HG03354 (cell line): ENCODE measurements around the gene GLT1D1.
A peak's percentile ranks its signal among the peaks of the same experiment; 100 is the strongest.

Source experiments
- ATAC-seq: cut with Tn5 transposase; IDR thresholded peaks from one replicate; pipeline ENCODE4 v1.9.1; 2021; ENCODE audit warnings: mild to moderate bottlenecking; ENCODE audit not compliant: unreplicated experiment, poor library complexity, severe bottlenecking

The GLT1D1 gene

DNA sequence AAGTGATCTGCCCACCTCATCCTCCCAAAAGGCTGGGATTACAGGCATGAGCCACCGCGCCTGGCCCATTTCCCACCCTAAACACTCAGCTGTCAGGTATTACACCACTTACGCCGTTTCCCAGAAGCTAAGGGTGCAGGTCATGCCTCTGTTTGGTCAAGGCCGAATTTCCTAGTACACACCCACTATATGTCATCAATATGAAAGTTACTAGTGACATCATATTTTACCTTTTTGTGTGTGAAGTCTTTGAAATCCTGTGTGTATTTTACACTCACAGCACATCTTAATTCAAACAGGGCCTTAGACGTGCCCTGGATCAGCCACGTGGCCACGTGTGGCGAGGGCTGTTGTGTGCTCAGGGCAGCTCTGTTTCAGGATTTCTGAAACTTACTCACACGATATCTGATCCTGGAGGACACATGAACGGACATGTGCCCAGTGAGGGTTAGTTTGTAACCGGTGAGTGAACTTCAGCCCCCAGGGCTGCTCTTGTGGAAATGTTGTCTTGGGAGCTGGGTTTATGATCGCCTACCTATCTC is 51.8 kb downstream of the GLT1D1 start:
- ATAC-seq = no peak

DNA sequence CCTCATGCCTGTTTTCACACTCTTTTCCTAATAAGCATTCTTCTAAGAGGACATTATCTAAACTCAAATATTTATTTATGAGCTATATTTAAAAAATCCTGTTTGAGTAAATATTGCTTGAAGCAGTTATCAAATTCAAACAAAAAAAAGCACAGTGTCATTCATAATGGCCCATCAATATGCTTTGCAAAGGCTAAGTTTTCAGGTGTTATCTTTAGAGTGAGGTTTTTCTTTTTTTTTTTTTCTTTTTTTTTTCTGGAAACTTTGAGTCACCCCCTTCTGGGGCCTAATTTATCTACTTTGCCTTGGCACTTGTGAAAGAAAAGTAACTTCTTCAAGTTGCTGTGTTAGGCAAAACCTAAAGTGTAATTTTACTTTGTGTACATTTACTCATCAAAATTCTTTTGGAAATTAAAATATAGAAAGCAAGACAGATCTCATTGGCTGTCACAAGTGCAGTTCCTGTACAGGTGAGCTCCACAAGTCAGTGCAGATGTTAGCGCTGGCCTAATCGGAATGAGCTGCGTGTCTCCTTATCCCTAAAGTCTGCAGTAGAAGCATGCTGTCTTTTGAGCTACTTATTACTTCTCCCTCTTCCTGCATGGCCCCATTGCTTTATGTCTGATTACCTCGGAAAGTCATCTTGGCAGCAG is 53.3 kb downstream of the GLT1D1 start:
- ATAC-seq = no peak

DNA sequence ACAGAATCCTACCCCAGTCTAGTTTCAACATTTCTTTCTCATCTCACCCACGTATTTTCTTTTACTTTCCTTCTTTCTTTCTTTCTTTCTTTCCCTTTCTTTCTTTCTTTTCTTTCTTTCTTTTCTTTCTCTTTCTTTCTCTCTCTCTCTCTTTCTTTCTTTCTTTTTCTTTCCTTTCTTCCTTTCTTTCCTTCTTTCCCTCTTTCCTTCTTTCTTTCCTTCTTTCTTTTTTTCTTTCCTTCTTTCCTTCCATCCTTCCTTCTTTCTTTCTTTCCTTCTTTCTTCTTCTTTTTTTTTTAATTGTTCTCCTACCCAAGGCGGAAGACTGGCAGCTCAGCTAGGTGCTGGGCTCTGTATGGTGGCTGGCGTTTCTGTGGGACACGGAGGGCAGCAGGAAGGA is 55.0 kb downstream of the GLT1D1 start:
- no peak for ATAC-seq

DNA sequence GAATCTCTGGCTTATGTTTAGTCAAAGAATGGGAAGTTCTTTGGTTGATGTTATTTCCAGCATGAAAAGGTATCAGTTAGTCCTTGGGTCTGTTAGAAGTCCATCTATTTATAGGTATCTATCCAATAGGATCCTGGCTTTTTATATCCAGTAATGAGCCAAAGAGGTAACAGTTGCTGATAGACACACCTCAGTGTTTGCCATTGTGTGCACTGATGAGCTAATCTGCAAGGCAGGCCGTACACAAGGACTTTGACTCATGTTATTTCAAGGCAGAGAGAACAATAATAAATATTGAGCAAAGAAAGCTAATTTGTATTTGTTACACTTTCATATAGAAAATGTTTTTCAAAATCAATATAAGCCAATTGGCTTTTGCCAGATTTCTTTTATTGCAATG is 56.4 kb downstream of the GLT1D1 start:
- ATAC-seq = no peak

DNA sequence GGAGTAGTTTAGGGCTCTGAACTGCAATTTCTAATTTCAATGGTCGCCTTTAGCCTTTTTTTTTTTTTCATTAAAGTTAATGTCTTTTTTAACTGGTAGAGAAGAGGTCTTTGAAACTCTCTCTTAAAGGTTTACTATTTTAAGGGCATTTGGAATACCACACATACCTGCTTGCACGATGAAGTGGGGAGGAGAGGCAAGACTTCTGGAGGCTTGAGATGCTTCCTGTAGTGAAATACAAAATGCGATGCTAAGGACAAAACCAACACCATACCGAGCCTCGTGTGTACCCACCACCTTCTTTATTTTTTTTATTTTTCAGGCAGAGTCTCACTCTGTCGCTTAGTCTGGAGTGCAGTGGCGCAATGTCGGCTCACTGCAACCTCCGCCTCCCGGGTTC is 57.4 kb downstream of the GLT1D1 start:
- no peak for ATAC-seq

DNA sequence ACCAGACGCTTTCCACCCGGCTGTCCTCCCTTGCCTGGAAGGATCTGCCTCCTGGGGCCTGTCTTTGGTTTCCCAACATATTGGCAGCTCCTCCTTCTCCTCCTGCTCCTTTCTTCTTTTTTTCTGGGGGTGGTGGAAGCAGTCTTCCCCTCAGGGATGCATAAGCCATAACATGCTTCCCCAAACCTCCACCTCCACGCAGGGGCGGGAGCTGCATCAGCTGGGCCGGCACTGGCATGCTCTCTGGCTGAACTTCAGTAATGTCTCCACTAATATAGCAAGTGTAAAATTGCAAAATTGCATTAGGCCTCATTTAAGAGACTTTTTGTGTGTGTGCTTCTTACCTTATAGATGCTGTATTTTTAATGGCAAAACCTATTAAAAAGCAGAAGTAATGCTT is 58.6 kb downstream of the GLT1D1 start:
- no peak for ATAC-seq

DNA sequence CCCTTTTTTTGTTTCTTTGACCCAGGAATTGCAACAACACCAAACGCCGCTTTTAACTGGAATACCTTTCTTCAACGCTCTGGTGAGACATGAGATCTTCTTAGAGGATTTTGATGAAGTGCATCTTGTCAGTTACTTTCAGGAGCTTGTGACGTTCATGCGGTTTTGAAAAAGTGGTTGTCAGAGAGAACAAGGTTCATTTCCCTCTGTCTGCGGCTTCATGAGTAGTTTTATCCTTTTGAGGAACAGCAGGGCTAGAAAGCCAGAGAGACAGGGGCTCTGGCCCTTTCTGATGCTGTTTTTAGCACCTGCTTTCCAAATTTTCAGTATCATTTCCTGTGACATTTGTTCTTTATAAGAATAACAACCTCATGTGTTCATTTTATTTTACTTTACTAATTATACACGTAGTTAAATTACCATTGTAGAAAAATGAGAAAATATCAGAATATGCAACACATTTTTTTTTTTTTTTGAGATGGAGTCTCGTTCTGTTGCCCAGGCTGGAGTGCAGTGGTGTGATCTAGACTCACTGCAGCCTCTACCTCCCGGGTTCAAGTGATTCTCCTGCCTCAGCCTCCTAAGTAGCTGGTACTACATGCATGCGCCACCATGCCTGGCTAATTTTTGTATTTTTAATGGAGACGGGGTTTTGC is 61.8 kb downstream of the GLT1D1 start:
- peak; percentile 98 for ATAC-seq

DNA sequence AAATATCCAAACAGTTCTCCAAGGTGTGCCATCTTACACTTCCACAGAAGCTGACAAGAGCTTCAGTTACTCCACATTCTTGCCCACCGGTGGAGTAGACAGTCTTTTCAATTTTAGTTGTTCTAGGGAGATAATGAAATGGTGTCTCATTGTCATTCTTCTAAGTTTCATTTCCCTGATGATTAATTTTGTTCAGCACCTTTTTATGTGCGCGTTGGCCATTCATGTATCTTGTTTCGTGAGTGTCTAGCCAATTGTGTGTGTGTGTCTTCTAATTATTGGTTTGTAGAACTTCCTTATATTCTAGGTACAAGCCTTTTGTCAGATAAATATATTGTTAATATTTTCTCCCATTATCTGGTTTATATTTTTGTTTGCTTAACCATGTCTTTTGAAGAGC is 63.1 kb downstream of the GLT1D1 start:
- ATAC-seq = no peak

DNA sequence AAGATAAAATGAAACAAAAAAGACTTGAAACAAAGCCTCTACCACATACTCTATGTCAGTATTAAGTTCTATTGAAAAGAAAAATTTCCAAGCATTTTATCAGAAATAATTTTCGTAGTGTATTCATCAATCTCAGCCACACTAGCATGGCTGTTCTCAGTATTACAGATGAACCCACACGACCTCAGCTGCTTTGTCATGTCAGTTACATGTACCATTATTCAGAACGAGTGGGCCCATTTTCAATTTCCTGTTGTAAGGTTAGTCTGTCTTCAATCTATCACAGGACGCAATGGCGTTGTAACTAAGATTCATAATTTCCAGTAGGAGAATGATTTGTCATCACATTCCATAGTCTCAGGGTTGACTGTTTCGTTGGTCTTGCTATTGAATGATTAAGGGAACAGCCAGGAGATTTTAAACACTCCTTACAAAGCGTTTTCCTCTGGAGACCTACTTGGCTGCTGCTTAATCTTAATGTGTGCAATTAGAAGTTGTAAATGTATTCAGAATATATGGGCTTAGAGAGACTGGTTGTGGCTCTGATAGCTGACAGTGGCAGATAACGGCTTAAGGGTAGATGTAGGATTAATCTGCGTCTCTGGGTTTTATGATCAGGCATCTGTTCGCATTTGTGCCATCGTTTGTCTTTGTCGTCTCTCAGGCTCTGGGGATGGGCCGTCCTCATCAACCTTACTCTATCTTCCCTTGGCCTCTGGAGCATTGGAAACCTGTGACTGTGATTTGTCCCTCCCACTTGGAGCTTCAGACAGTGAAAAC is 65.4 kb downstream of the GLT1D1 start:
- ATAC-seq = no peak

DNA sequence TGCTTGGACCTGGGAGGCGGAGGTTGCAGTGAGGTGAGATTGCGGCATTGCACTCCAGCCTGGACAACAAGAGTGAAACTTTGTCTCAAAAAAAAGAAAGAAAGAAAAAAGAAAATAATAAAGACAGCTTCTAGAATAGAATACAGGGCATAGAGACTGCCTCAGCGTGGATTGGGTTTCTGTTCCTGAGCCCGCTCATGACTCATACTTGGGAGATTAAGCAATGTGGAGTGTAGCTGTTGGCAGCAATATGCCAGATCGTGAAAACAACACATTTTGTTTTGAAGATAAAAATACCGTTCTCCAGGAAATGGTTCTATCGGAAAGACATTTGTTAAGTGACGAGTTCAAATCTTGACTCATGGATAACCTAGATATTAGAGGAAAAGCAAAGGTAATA is 67.2 kb downstream of the GLT1D1 start:
- no peak for ATAC-seq

DNA sequence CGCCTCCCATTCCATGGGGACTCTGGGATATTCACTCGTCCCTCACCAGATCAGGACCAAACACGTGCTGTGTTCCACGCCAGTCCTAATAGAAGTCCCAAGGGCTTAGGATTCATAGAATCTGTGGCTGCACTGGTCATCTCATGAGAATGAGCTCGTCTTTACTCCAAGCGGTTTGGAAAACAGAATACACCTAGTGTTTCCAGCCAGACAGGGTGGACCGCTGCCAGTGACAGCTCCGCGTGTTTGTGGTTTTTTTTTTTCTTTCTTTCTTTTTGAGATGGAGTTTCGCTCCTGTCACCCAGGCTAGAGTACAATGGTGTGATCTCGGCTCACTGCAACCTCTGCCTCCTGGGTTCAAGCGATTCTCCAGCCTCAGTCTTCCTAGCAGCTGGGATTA is 75.1 kb downstream of the GLT1D1 start:
- no peak for ATAC-seq

DNA sequence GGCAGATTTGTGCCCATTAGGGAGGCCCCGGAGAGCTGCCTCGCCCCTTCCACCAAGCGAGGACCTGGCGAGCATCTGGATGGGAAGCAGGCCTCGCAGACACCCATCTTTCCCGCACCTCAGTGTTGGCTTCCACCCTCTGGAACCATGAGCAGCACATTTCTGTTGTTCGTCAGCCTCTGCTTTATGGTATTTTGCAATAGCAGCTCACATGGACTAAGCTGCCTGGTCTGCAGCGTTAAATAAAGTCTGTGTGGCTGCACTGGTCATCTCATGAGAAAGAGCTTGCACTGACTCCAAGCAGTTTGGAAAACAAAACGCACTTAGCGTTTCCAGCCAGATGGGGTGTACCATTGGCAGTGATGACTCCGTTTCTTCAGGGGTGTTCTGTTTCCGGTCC is 75.8 kb downstream of the GLT1D1 start:
- no peak for ATAC-seq

DNA sequence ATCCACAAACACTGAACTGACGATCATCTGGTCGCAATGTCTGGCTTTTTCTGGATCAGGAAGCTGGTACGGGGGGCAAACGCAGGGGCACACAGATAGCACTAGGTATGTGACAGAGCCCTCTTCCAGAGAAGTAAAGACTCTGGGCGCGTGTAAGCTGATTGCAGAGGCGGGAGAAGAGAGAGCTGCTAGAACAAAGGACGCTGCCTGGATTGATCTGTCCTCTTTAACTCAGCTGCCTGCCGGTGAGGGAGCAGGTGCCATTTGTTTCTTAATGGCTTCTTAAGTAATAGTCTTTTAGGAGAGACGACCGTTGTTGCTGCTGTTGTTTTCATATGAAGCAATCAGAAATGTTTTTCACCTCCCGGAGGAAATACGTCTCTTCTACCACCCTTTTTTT is 77.3 kb downstream of the GLT1D1 start:
- ATAC-seq = no peak

DNA sequence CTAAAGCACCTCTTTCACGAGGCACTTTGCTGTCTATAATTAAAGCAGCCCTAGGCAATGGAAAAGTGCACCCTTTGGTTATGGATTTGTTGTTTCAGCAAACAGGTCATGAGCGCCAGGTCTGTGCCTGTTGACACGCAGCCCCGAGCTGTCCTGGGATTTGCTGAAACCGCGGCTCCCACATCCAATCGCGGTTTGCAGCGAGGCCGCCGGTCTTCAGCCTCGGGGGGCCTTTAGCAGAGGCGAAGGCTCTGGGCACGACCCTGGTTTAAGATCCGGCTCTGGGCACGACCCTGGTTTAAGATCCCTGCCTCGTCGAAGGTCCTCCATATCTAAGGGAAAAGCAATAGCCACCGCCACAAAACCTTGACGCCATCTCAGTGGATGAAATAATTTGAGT is 79.2 kb downstream of the GLT1D1 start:
- ATAC-seq = no peak

DNA sequence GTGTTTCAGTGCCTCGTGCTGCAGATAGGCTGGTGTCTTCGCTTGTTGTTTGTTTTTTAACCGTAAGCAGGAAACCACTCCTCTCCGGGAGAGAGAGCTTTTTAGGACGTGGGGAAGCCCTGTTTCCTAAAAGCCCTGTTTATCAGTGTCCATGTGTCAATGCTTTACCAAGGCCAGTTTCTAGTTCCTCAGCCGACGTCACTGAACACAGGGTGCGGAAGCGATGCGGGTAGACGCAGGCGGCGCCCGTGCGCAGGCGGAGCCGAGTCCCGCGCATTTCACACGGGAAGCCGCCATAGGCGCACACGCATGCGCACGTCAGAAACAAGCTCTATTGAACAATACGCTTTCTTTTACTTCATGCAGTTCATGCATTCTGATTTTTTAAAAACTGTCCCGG is 79.8 kb downstream of the GLT1D1 start:
- ATAC-seq = no peak

DNA sequence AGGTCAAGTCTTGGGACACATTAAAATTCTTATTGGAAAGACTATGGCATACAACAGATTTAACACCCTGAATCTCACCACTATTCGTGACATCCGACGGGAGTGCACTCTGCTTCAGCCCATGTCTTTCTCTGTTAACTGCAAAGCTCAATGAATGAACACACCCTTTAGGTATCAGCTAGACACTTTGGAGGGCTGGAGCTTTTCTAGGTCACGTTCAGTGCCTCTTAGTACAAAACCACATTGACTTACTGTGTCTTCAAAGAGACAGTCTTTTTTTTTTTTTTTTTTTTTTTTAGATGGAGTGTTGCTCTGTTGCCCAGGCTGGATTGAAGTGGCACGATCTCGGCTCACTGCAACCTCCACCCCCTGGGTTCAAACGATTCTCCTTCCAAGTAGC is 80.6 kb downstream of the GLT1D1 start:
- no peak for ATAC-seq

DNA sequence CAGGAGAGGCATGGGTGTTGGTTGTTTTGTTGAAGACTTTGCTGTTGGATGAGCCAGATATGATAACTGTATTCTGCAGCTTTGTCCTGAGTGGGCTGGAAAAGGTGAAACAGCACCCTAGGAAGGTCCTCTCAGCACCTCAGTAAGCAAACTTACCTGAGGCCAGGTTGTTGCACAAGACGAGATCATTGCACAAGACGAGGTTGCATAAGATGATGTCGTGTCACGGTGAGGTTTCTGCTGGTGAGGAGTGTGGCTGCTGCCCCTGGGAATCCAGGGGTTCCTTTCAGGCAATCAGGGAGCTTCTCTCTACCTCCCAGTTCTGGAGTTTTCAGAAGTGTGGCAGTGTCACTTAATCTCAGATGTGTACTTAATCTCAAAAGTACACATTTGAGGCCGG is 85.6 kb downstream of the GLT1D1 start:
- no peak for ATAC-seq

DNA sequence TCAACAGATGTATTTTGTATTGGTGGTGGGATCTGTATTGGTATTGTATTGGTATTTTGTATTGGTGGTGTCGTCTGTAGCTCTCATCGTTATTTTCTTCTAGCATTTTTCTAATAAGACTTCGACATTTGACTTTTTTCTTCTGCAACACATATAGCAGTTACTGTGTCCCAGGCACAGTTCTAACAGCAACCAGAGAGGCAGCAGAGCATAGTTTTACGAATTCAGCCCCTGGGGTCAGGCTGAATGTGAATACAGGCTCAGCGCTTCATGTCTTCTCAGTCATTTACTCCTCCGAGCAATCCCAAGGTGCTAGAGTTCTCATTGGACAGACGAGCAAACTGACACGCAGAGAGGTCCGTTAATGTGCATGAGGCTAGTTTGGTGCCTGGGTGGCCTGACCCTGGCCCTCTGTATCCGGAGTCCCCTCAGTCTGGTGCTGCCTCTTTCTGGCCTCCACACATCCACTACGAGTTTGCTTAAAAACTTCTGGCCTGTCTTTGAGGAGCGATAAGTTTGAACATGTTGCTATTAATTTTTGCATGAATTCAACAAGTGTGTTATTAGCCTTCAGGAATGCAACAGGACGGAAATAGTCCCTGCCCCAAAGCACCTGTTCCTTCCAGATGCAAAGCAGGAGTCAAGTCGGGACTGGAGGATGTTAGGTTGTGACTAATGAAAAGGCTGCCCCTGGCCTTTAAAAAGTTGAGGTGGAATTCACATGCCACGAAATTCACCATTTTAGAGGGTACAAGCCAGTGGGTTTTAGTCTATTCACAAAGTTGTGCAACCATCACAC is 87.0 kb downstream of the GLT1D1 start:
- ATAC-seq = no peak

DNA sequence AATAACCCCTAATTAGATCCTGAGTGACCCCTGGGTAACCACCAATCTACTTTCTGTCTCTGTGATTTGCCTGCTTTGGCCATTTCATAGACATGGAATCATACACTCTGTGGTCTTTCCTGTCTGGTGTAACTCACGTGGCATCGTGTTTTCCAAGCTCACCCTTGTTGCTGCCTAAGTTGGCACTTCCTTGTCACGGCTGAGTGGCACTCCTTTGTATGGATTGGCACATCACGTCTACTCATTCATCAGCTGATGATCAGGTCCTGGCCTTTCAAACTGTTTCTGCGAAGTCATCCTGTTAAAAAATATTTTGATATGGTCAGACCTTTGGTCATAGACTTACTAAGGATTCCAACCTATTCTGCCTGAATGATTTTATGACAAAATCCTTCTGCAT is 87.7 kb downstream of the GLT1D1 start:
- no peak for ATAC-seq

DNA sequence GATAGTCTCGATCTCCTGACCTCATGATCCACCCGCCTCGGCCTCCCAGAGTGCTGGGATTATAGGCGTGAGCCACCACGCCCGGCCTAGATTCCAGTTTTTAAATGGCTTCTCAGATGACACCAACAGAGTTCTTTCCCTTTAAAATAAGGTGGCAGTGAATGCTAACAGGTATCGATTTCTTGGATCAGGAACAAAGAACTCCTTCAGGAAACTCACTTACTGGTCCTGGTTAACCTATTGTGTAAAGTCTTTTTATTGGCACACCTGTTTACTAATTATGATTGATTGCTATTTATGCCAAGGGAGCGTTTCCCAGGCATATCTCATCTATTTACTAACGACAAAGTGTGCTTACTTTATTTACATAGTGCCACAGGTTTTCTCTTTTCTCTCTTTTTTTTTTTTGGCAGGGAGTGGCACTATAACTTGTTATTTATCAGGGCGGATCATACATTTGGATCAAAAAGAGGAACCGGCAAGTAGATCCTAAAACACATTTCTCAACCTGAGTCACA is 89.7 kb downstream of the GLT1D1 start:
- no peak for ATAC-seq
